ENCODE data around the gene FHIT. TPM values are rescaled to one million over a fixed set of nuclear protein-coding genes. Genes with fewer than 3 reads are reported as not detected.

The FHIT gene
- total and polyA plus RNA-seq, 10 of the 15 experiments (the other 5 are each of a cell fraction or from before 2014, with no cell fraction given): 4.2 to 14.9 (median 9.4) TPM

DNA sequence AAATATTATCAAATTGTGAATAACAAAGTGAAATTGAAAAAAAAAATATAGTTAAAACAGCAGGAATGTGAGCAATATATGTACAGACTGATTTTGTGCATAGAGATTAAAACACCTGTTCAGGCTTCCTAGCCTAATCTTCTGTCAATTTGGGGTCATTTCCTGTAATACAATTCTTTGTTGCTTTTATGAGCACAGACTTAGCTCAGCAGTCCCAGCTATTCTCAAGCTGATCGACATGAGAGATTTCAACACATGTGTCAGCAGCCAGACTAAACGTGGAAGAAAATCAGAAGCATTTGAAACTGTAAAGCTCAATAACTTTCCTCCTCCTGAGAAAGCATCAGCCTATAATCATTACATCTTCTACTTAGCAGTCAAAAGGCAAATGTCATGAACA lies 1.6 kb upstream of the FHIT start:
- H3K9me3 ChIP-seq (replicated peaks; ENCODE audit: control insufficient read depth, insufficient read depth, low read length): no peaks in the 10 kb centered on the region
- peaks cover 5% of the 10 kb centered on the region; the same call in 1 of the 2 replicates for H3K4me1 ChIP-seq (ENCODE audit: control insufficient read depth, insufficient read depth, low read length)
- no peak overlapping the region for H2AFZ ChIP-seq (ENCODE audit: control insufficient read depth, low read depth, low read length)
- no TSS peak for BruUV-seq (replicated peaks)
- H3K9ac ChIP-seq (ENCODE audit: control insufficient read depth, insufficient read depth, low read length): no peak overlapping the region
- ChIA-PET POLR2A (interaction anchor here (0.7 to 1.0 kb wide), 2 partner anchors 13 to 16 kb away, joined by 3 read pairs; no protein-coding TSS in a partner anchor), SMC1A (ENCODE audit: uncharacterized antibody, unreplicated experiment) (interaction anchor here (0.9 to 2.3 kb wide), 5 partner anchors 9 to 117 kb away, joined by 3 to 7 read pairs (median 3); no protein-coding TSS in a partner anchor), CTCF (interaction anchor here (1.0 to 1.2 kb wide), 2 partner anchors 72 to 129 kb away, joined by 3 read pairs; no protein-coding TSS in a partner anchor), RAD21 (ENCODE audit: unreplicated experiment) (interaction anchor here (1.3 kb wide), 1 partner anchor 30 kb away, joined by 4 read pairs; no protein-coding TSS in a partner anchor)
- peaks cover 8% of the 10 kb centered on the region for H3K79me2 ChIP-seq (ENCODE audit: control insufficient read depth, insufficient read depth, low read length)
- TF ChIP-seq BHLHE40 (IDR thresholded peaks at IDR 0.05; ENCODE audit: borderline replicate concordance in 1 of 2, low read depth in 2 of 2, low read length in 1 of 2) (no peak), POLR2AphosphoS5 (IDR thresholded peaks at IDR 0.05; ENCODE audit: low read length) (no peak)
- H3K36me3 ChIP-seq (ENCODE audit: control insufficient read depth in 2 of 2, insufficient read depth in 2 of 2, low read length in 1 of 2): no peaks in the 10 kb centered on the region
- no peak overlapping the region for H3K27ac ChIP-seq (ENCODE audit: control insufficient read depth, insufficient read depth)
- no peaks in the 10 kb centered on the region for H4K20me1 ChIP-seq (ENCODE audit: control insufficient read depth, insufficient read depth)
- H3K4me3 ChIP-seq: no peak overlapping the region
- DNase-seq (ENCODE audit: low read depth, low spot score) (no peak), FAIRE-seq (no peak), ATAC-seq (no peak)
- H3K4me2 ChIP-seq (ENCODE audit: control insufficient read depth, insufficient read depth): no peak overlapping the region
- 97% methylated on average over 2 of the region's 2 CpGs for WGBS (ENCODE audit: insufficient coverage, insufficient replicate concordance, low lambda C conversion rate, missing lambda C conversion rate)
- no peaks in the 10 kb centered on the region for H3K27me3 ChIP-seq (replicated peaks in 1 of 2; ENCODE audit: control insufficient read depth in 2 of 2, insufficient read depth in 2 of 2, low read length in 1 of 2)
- in situ Hi-C loops (cut with MboI) (no loop called here), intact Hi-C loops (cut with micrococcal nuclease; ENCODE audit: unreplicated experiment) (loop anchor here (5.0 to 10.0 kb wide), 2 partner anchors 269 to 598 kb away; no protein-coding TSS in a partner anchor)

DNA sequence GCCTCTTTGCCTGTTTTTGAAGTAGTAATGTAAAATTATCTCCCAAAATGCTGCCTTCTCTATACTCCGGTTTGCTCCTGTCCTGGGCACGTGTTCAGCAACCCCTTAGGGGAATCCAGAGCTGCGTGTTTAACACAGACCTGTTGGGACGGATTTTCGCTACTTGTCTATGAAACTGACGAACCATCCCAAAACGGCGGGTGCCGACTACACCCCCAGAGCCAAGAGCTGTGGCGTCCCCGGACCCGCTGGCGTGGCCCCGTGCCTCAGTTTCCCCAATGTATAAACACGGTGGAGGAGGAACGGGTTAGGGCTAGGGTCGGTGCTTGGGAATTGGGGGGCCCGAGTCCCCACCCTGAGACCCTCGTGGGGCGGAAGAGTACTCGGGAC lies 473 bp downstream of the FHIT start:
- ChIA-PET POLR2A (interaction anchor here (0.6 to 2.7 kb wide), 3 partner anchors 9 to 14 kb away, joined by 3 to 11 read pairs (median 4); no protein-coding TSS in a partner anchor), RAD21 (ENCODE audit: unreplicated experiment) (interaction anchor here (2.6 kb wide), 1 partner anchor 15 kb away, joined by 14 read pairs; no protein-coding TSS in a partner anchor), CTCF (no interaction called here), SMC1A (ENCODE audit: uncharacterized antibody, unreplicated experiment) (interaction anchor here (0.7 to 5.1 kb wide), 4 partner anchors 13 to 128 kb away, joined by 3 to 43 read pairs (median 5); no protein-coding TSS in a partner anchor)
- peaks cover 5% of the 10 kb centered on the region; the same call in 1 of the 2 replicates for H3K4me1 ChIP-seq (ENCODE audit: control insufficient read depth, insufficient read depth, low read length)
- ATAC-seq: peak; percentile 62
- H3K4me3 ChIP-seq: peak overlapping the region; percentile 76
- no peaks in the 10 kb centered on the region for H3K27me3 ChIP-seq (replicated peaks in 1 of 2; ENCODE audit: control insufficient read depth in 2 of 2, insufficient read depth in 2 of 2, low read length in 1 of 2)
- peaks cover 8% of the 10 kb centered on the region for H3K79me2 ChIP-seq (ENCODE audit: control insufficient read depth, insufficient read depth, low read length)
- H4K20me1 ChIP-seq (ENCODE audit: control insufficient read depth, insufficient read depth): no peaks in the 10 kb centered on the region
- no peaks in the 10 kb centered on the region for H3K36me3 ChIP-seq (ENCODE audit: control insufficient read depth in 2 of 2, insufficient read depth in 2 of 2, low read length in 1 of 2)
- WGBS (ENCODE audit: insufficient coverage, insufficient replicate concordance, low lambda C conversion rate, missing lambda C conversion rate): 2% methylated on average over 21 of the region's 21 CpGs
- FAIRE-seq: no peak
- peak overlapping the region; percentile 68 for H3K27ac ChIP-seq (ENCODE audit: control insufficient read depth, insufficient read depth)
- intact Hi-C loops (cut with micrococcal nuclease; ENCODE audit: unreplicated experiment) (loop anchor here (1.0 to 10.0 kb wide), 4 partner anchors 68 to 596 kb away; no protein-coding TSS in a partner anchor), in situ Hi-C loops (cut with MboI) (no loop called here)
- peak overlapping the region; percentile 96 for H3K4me2 ChIP-seq (ENCODE audit: control insufficient read depth, insufficient read depth)
- peak overlapping the region; percentile 94 for H2AFZ ChIP-seq (ENCODE audit: control insufficient read depth, low read depth, low read length)
- no peaks in the 10 kb centered on the region for H3K9me3 ChIP-seq (replicated peaks; ENCODE audit: control insufficient read depth, insufficient read depth, low read length)
- peak overlapping the region; percentile 68 for H3K9ac ChIP-seq (ENCODE audit: control insufficient read depth, insufficient read depth, low read length)
- peak; percentile 25 for DNase-seq (ENCODE audit: low read depth, low spot score)
- BruUV-seq (replicated peaks): TSS peak; percentile 86
- TF ChIP-seq RBBP5 (conservative IDR thresholded peaks at IDR 0.05) (no peak), BHLHE40 (IDR thresholded peaks at IDR 0.05; ENCODE audit: borderline replicate concordance in 1 of 2, low read depth in 2 of 2, low read length in 1 of 2) (peak; percentile 76 to 80), KLF5 (IDR thresholded peaks at IDR 0.05; ENCODE audit: partially characterized antibody) (no peak), MYC (IDR thresholded peaks at IDR 0.05; ENCODE audit: insufficient read depth, insufficient read length, insufficient replicate concordance, low read length, severe bottlenecking) (peak; percentile 67)
- TF ChIP-seq, protein P1, sequence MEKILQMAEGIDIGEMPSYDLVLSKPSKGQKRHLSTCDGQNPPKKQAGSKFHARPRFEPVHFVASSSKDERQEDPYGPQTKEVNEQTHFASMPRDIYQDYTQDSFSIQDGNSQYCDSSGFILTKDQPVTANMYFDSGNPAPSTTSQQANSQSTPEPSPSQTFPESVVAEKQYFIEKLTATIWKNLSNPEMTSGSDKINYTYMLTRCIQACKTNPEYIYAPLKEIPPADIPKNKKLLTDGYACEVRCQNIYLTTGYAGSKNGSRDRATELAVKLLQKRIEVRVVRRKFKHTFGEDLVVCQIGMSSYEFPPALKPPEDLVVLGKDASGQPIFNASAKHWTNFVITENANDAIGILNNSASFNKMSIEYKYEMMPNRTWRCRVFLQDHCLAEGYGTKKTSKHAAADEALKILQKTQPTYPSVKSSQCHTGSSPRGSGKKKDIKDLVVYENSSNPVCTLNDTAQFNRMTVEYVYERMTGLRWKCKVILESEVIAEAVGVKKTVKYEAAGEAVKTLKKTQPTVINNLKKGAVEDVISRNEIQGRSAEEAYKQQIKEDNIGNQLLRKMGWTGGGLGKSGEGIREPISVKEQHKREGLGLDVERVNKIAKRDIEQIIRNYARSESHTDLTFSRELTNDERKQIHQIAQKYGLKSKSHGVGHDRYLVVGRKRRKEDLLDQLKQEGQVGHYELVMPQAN (conservative IDR thresholded peaks at IDR 0.05): no peak
- TF ChIP-seq, protein P2, sequence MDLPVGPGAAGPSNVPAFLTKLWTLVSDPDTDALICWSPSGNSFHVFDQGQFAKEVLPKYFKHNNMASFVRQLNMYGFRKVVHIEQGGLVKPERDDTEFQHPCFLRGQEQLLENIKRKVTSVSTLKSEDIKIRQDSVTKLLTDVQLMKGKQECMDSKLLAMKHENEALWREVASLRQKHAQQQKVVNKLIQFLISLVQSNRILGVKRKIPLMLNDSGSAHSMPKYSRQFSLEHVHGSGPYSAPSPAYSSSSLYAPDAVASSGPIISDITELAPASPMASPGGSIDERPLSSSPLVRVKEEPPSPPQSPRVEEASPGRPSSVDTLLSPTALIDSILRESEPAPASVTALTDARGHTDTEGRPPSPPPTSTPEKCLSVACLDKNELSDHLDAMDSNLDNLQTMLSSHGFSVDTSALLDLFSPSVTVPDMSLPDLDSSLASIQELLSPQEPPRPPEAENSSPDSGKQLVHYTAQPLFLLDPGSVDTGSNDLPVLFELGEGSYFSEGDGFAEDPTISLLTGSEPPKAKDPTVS (IDR thresholded peaks at IDR 0.05; ENCODE audit: low read depth, low read length): no peak
- TF ChIP-seq, protein P3, sequence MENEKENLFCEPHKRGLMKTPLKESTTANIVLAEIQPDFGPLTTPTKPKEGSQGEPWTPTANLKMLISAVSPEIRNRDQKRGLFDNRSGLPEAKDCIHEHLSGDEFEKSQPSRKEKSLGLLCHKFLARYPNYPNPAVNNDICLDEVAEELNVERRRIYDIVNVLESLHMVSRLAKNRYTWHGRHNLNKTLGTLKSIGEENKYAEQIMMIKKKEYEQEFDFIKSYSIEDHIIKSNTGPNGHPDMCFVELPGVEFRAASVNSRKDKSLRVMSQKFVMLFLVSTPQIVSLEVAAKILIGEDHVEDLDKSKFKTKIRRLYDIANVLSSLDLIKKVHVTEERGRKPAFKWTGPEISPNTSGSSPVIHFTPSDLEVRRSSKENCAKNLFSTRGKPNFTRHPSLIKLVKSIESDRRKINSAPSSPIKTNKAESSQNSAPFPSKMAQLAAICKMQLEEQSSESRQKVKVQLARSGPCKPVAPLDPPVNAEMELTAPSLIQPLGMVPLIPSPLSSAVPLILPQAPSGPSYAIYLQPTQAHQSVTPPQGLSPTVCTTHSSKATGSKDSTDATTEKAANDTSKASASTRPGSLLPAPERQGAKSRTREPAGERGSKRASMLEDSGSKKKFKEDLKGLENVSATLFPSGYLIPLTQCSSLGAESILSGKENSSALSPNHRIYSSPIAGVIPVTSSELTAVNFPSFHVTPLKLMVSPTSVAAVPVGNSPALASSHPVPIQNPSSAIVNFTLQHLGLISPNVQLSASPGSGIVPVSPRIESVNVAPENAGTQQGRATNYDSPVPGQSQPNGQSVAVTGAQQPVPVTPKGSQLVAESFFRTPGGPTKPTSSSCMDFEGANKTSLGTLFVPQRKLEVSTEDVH (IDR thresholded peaks at IDR 0.05; ENCODE audit: low read depth, partially characterized antibody): no peak
